Measurements from ENCODE around the gene FRY.

DNA sequence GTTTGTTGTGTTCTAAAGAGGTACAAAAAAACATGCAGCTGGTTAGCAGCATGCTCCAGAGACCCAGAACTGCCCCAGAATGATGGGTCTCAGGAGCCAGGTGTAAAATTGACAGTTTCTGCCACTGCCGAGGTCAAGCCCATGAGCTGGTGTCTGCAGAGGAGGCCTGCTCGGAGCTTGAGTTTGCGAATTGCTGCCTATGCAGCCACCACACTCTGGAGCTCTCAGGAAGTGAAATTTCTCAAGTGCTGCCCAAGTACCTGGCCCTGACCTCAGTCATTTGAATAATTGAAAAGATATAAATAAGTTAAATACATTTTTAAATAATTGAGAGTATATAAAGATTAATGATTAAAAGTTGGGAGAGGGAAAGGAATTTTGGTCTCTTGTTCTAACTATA, 217.2 kb downstream of the FRY start:
- TF ChIP-seq, protein P1, sequence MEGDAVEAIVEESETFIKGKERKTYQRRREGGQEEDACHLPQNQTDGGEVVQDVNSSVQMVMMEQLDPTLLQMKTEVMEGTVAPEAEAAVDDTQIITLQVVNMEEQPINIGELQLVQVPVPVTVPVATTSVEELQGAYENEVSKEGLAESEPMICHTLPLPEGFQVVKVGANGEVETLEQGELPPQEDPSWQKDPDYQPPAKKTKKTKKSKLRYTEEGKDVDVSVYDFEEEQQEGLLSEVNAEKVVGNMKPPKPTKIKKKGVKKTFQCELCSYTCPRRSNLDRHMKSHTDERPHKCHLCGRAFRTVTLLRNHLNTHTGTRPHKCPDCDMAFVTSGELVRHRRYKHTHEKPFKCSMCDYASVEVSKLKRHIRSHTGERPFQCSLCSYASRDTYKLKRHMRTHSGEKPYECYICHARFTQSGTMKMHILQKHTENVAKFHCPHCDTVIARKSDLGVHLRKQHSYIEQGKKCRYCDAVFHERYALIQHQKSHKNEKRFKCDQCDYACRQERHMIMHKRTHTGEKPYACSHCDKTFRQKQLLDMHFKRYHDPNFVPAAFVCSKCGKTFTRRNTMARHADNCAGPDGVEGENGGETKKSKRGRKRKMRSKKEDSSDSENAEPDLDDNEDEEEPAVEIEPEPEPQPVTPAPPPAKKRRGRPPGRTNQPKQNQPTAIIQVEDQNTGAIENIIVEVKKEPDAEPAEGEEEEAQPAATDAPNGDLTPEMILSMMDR (conservative IDR thresholded peaks at IDR 0.05; ENCODE audit: low read depth, low read length) = no peak
- no peak for TF ChIP-seq EZH2 (IDR thresholded peaks at IDR 0.05; ENCODE audit: low read length, unreplicated experiment)
- no peak for TF ChIP-seq EZH2phosphoT487 (IDR thresholded peaks at IDR 0.05; ENCODE audit: borderline replicate concordance, low read length)

Data from PC-3 (cell line).